ENCODE measurements around the gene TMEM161A. TPM values are rescaled to one million over a fixed set of nuclear protein-coding genes. Genes with fewer than 3 reads are reported as not detected.

Gene TMEM161A
- polyA plus RNA-seq, 3 donors = 14.3 to 22.5 (median 15.3) TPM

GRCh38 chr19:19169236-19170052 lies 31.2 kb upstream of the TMEM161A start:
- Histone ChIP-seq H3K4me3 (replicated peaks in 1 of 3; ENCODE audit: low read depth in 2 of 3, low read length in 3 of 3) (peak overlapping the region in 1 of 3 experiments; percentile 53), H3K9me3 (replicated peaks in 1 of 2; ENCODE audit: control insufficient read depth in 1 of 2, insufficient read depth in 1 of 2, low read length in 2 of 2) (no peaks in the 10 kb centered on the region), H3K36me3 (replicated peaks in 1 of 2; ENCODE audit: control insufficient read depth in 1 of 2, insufficient read depth in 2 of 2, low read length in 2 of 2) (no peaks in the 10 kb centered on the region), H3K27ac (ENCODE audit: low read depth in 1 of 2, low read length in 2 of 2) (no peak overlapping the region), H3K27me3 (ENCODE audit: control insufficient read depth in 2 of 2, insufficient read depth in 2 of 2, low read length in 2 of 2) (peaks cover 0 to 8% of the 10 kb centered on the region in 2 donors), H3K4me1 (ENCODE audit: control insufficient read depth in 1 of 2, insufficient read depth in 2 of 2, low read length in 2 of 2) (peaks cover 10 to 16% of the 10 kb centered on the region in 2 donors), H3K9ac (ENCODE audit: insufficient read depth, low read length, poor library complexity, severe bottlenecking) (no peak overlapping the region), H4K20me1 (ENCODE audit: insufficient read depth, low read length) (peaks cover 31% of the 10 kb centered on the region), H2AFZ (ENCODE audit: insufficient read depth, low read depth, low read length, poor library complexity, severe bottlenecking) (no peak overlapping the region), H3K4me2 (replicated peaks; ENCODE audit: extremely low read depth, low read length, poor library complexity, severe bottlenecking) (peak overlapping the region; percentile 56), H3K79me2 (ENCODE audit: insufficient read depth, low read length) (no peaks in the 10 kb centered on the region)
- Mint-ChIP-seq H3K4me1 (peaks cover 24% of the 10 kb centered on the region), H3K27ac (no peak overlapping the region), H3K4me3 (peak overlapping the region; percentile 58 to 78), H3K27me3 (ENCODE audit: low read depth in 3 of 3) (peaks cover 8 to 20% (median 13%) of the 10 kb centered on the region in 3 donors), H3K9me3 (peaks cover 0 to 3% (median 0%) of the 10 kb centered on the region in 7 donors), H3K36me3 (peaks cover 6 to 16% of the 10 kb centered on the region in 2 donors)
- TF ChIP-seq CTCF (IDR thresholded peaks at IDR 0.05) = no peak
- DNase-seq = no peak
- WGBS (ENCODE audit: insufficient coverage) = 86% methylated on average over 8 of the region's 9 CpGs
- intact Hi-C loops (cut with micrococcal nuclease) = no loop called here

DNA sequence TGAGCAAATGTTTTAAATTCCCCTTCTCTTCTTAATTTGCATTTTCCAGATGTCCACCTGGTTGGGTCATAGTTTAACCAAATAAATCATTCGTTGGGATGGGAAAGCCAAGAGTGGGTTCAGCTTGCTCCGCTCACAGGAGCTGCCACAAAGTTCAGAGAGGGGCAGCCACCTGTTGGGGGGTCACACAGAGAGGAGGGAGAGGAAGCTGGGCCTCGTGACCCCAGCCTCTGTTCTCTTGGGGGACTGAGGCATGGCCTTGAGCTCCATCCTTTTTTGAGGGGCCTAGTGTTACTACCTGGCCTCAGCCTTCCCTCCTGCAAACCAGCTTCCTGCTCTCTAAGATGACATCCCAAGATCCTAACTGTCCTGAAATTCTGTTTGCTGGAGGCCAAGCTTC lies 29.3 kb upstream of the TMEM161A start:
- H4K20me1 ChIP-seq (ENCODE audit: insufficient read depth, low read length) = peaks cover 28% of the 10 kb centered on the region
- peaks cover 10 to 16% of the 10 kb centered on the region in 2 donors for H3K4me1 ChIP-seq (ENCODE audit: control insufficient read depth in 1 of 2, insufficient read depth in 2 of 2, low read length in 2 of 2)
- 90% methylated on average over 2 of the region's 3 CpGs for WGBS (ENCODE audit: insufficient coverage)
- no peaks in the 10 kb centered on the region for H3K79me2 ChIP-seq (ENCODE audit: insufficient read depth, low read length)
- H3K9me3 ChIP-seq (replicated peaks in 1 of 2; ENCODE audit: control insufficient read depth in 1 of 2, insufficient read depth in 1 of 2, low read length in 2 of 2) = no peaks in the 10 kb centered on the region
- no peak for DNase-seq
- H3K36me3 Mint-ChIP-seq = peaks cover 6 to 8% of the 10 kb centered on the region in 2 donors
- no peak for TF ChIP-seq CTCF (IDR thresholded peaks at IDR 0.05)
- H3K4me1 Mint-ChIP-seq = peaks cover 22% of the 10 kb centered on the region
- H3K9me3 Mint-ChIP-seq = peaks cover 0 to 3% (median 0%) of the 10 kb centered on the region in 7 donors
- no peak overlapping the region for H3K4me2 ChIP-seq (replicated peaks; ENCODE audit: extremely low read depth, low read length, poor library complexity, severe bottlenecking)
- H3K9ac ChIP-seq (ENCODE audit: insufficient read depth, low read length, poor library complexity, severe bottlenecking) = no peak overlapping the region
- H2AFZ ChIP-seq (ENCODE audit: insufficient read depth, low read depth, low read length, poor library complexity, severe bottlenecking) = no peak overlapping the region
- no peak overlapping the region for H3K4me3 Mint-ChIP-seq
- peaks cover 9 to 20% (median 14%) of the 10 kb centered on the region in 3 donors for H3K27me3 Mint-ChIP-seq (ENCODE audit: low read depth in 3 of 3)
- intact Hi-C loops (cut with micrococcal nuclease) = no loop called here
- no peak overlapping the region for H3K4me3 ChIP-seq (replicated peaks in 1 of 3; ENCODE audit: low read depth in 2 of 3, low read length in 3 of 3)
- no peaks in the 10 kb centered on the region for H3K36me3 ChIP-seq (replicated peaks in 1 of 2; ENCODE audit: control insufficient read depth in 1 of 2, insufficient read depth in 2 of 2, low read length in 2 of 2)
- H3K27ac Mint-ChIP-seq = no peak overlapping the region
- H3K27me3 ChIP-seq (ENCODE audit: control insufficient read depth in 2 of 2, insufficient read depth in 2 of 2, low read length in 2 of 2) = peaks cover 0 to 8% of the 10 kb centered on the region in 2 donors
- no peak overlapping the region for H3K27ac ChIP-seq (ENCODE audit: low read depth in 1 of 2, low read length in 2 of 2)

Measured in CD14-positive monocyte (primary cell).